ENCODE measurements around the gene KIF13A.

DNA sequence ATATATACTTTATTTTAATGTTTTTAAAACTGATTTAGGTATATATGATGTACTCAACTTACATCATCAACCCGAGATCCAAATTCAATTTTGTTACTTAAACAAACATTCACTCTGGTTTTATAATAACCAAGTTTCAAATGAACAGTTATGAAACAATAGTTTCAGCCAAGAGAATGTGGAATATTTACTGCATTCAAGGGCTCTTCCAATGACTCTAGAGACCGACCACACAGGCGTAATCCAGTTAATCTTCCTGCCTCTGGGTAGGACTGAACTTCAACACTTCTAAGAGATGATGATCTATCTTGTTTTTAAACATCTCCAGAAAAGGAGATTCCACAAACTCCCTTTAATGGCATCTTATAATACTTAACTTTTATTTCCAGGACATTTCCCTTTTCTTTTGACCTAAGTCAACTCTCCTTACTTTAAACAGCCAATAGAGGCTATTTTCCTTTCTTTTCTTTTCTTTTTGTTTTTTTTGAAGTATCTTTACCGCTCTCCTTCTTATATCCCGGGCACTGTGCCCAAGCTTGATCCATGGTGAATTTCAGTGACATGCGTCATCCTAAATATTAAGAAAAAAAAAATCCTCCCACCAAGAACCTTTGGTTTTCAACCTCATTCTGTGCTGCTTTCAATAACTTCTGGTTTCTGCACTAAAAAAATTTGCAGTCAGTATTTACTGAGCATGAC lies 110.1 kb downstream of the KIF13A start:
- TF ChIP-seq, protein P1, sequence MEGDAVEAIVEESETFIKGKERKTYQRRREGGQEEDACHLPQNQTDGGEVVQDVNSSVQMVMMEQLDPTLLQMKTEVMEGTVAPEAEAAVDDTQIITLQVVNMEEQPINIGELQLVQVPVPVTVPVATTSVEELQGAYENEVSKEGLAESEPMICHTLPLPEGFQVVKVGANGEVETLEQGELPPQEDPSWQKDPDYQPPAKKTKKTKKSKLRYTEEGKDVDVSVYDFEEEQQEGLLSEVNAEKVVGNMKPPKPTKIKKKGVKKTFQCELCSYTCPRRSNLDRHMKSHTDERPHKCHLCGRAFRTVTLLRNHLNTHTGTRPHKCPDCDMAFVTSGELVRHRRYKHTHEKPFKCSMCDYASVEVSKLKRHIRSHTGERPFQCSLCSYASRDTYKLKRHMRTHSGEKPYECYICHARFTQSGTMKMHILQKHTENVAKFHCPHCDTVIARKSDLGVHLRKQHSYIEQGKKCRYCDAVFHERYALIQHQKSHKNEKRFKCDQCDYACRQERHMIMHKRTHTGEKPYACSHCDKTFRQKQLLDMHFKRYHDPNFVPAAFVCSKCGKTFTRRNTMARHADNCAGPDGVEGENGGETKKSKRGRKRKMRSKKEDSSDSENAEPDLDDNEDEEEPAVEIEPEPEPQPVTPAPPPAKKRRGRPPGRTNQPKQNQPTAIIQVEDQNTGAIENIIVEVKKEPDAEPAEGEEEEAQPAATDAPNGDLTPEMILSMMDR (IDR thresholded peaks at IDR 0.05), result no peak
- TF ChIP-seq POLR2A (IDR thresholded peaks at IDR 0.05), result no peak

All from Peyer's patch (tissue), 4 donors.